Measurements from ENCODE around the gene CMSS1. TPM values are rescaled to one million over a fixed set of nuclear protein-coding genes. Genes with fewer than 3 reads are reported as not detected.
A peak's percentile ranks its signal among the peaks of the same experiment; 100 is the strongest.

Gene CMSS1
- total RNA-seq, 1 donor, result 8.6 TPM

GRCh38 chr3:100184948-100185570, 367.4 kb downstream of the CMSS1 start:
- H3K4me3 ChIP-seq (ENCODE audit: low read depth, low read length), result no peak overlapping the region
- no peak for TF ChIP-seq CTCF (IDR thresholded peaks at IDR 0.05; ENCODE audit: insufficient read depth, low read depth, low read length)
- peak; percentile 44 for DNase-seq (ENCODE audit: low read depth)

DNA sequence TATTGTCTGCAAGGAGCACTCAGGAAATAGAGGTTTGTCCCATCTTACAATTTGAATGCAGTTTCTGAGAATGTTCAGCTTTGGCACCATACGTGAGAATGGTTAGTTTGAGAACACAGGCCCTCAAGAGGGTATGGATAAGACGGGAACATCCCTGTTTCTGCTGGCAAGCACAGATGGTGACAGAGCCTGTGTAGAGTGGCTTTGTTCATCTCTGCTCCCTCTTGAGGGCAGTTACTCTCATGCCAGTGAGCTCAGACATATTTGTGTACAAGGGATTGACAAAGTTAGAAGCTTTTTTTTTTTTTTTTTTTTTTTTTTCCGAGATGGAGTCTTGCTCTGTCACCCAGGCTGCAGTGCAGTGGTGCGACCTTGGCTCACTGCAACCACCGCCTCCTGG, 368.2 kb downstream of the CMSS1 start:
- TF ChIP-seq CTCF (IDR thresholded peaks at IDR 0.05; ENCODE audit: insufficient read depth, low read depth, low read length), result no peak
- no peak for DNase-seq (ENCODE audit: low read depth)
- H3K4me3 ChIP-seq (ENCODE audit: low read depth, low read length), result no peak overlapping the region

DNA sequence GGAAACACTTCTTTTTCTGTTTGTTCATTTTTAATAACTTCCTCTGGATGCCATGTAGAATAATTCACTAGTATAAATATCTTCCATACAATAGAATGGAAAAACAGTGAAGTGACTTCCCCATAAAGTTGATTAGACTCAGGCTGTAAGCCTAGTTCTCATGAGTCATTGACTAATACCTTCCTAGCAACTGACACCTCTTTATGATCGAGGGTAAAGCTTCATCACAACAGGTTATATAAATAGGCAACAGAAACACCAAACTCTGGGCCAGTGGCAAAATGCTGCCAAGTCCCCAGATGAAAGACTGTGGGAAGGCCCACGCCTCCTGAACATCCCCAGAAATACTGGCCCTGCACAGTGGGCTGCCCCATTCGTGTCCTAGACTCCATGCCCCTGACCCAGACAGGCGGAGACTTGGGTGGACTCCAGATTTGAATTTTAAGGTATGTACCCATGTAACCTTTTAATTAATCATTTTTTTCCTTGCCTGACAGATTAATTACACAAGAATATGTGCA, 371.8 kb downstream of the CMSS1 start:
- DNase-seq (ENCODE audit: low read depth), result no peak
- no peak overlapping the region for H3K4me3 ChIP-seq (ENCODE audit: low read depth, low read length)
- TF ChIP-seq CTCF (IDR thresholded peaks at IDR 0.05; ENCODE audit: insufficient read depth, low read depth, low read length), result no peak

- no peak overlapping the region for H3K4me3 ChIP-seq (ENCODE audit: low read depth, low read length)
- no peak for DNase-seq (ENCODE audit: low read depth)
- TF ChIP-seq CTCF (IDR thresholded peaks at IDR 0.05; ENCODE audit: insufficient read depth, low read depth, low read length), result no peak
Observed at GRCh38 chr3:100195375-100195774, 377.7 kb downstream of the CMSS1 start.

DNA sequence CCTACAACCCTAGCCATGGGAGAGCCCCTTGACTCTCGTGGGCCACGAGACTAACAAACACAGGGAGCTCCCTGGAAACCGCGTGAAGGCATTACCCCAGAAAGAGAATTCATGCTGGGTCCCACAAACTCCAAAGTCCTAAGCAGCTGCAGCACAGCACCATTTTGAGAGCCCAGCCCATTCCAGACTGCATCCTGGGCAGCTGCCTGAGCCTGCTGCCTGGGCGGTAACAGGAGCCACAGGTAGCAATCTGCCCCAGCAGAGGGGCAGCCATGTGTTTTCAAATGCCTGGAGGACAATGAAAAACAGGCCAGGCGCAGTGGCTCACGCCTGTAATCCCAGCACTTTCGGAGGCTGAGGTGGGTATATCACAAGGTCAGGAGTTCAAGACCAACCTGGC, 380.2 kb downstream of the CMSS1 start:
- H3K4me3 ChIP-seq (ENCODE audit: low read depth, low read length), result no peak overlapping the region
- DNase-seq (ENCODE audit: low read depth), result no peak
- no peak for TF ChIP-seq CTCF (IDR thresholded peaks at IDR 0.05; ENCODE audit: insufficient read depth, low read depth, low read length)

GRCh38 chr3:100198579-100199269, 381.1 kb downstream of the CMSS1 start:
- no peak for TF ChIP-seq CTCF (IDR thresholded peaks at IDR 0.05; ENCODE audit: insufficient read depth, low read depth, low read length)
- no peak for DNase-seq (ENCODE audit: low read depth)

More at GRCh38 chr3:100198579-100199269, 381.1 kb downstream of the CMSS1 start:
- no peak overlapping the region for H3K4me3 ChIP-seq (ENCODE audit: low read depth, low read length)

Measured in fibroblast of villous mesenchyme (primary cell).